Glutamatergic neuron (in vitro differentiated cells): ENCODE measurements around the gene EFNA2. TPM values are rescaled to one million over a fixed set of nuclear protein-coding genes. Genes with fewer than 3 reads are reported as not detected.

Experiments used
- DNase-seq: peaks from one replicate; pipeline ENCODE4 v3.0.0; 2022
- H3K27ac Mint-ChIP-seq: one replicate; pipeline ENCODE4 v1.8.0; 2020; ENCODE audit warnings: mild to moderate bottlenecking, mixed read lengths, inconsistent platforms; ENCODE audit not compliant: unreplicated experiment
- H3K27me3 Mint-ChIP-seq: one replicate; pipeline ENCODE4 v1.8.0; 2020; ENCODE audit warnings: mild to moderate bottlenecking, moderate library complexity, mixed read lengths, inconsistent platforms; ENCODE audit not compliant: unreplicated experiment
- H3K36me3 Mint-ChIP-seq: one replicate; pipeline ENCODE4 v1.8.0; 2020; ENCODE audit warnings: mild to moderate bottlenecking, mixed read lengths, inconsistent platforms; ENCODE audit not compliant: unreplicated experiment
- H3K4me1 Mint-ChIP-seq: one replicate; pipeline ENCODE4 v1.8.0; 2020; ENCODE audit warnings: mild to moderate bottlenecking, low read depth, mixed read lengths, inconsistent platforms; ENCODE audit not compliant: unreplicated experiment
- H3K4me3 Mint-ChIP-seq: one replicate; pipeline ENCODE4 v1.8.0; 2020; ENCODE audit warnings: mild to moderate bottlenecking, mixed read lengths, inconsistent platforms; ENCODE audit not compliant: unreplicated experiment
- H3K9me3 Mint-ChIP-seq: one replicate; pipeline ENCODE4 v1.8.0; 2020; ENCODE audit warnings: mild to moderate bottlenecking, moderate library complexity, mixed read lengths, inconsistent platforms; ENCODE audit not compliant: unreplicated experiment
- CTCF ChIP-seq: fragments of 200-600 bp; sonication (generic); IDR thresholded peaks from one replicate; pipeline ENCODE4 v1.5.0; 2021; ENCODE audit not compliant: partially characterized antibody, unreplicated experiment
- total RNA-seq: library from RNA; stranded (reverse); fragmentation: NEBNext Ultra II Directional; extraction: Animal tissue kit (Norgen Biotek cat#: 25700); gene quantifications from one replicate; pipeline ENCODE4 v1.2.1, GENCODE V29; 2021; ENCODE audit not compliant: unreplicated experiment

The EFNA2 gene
- total RNA-seq, 1 donor from 2014 or later = 61.4 TPM

DNA sequence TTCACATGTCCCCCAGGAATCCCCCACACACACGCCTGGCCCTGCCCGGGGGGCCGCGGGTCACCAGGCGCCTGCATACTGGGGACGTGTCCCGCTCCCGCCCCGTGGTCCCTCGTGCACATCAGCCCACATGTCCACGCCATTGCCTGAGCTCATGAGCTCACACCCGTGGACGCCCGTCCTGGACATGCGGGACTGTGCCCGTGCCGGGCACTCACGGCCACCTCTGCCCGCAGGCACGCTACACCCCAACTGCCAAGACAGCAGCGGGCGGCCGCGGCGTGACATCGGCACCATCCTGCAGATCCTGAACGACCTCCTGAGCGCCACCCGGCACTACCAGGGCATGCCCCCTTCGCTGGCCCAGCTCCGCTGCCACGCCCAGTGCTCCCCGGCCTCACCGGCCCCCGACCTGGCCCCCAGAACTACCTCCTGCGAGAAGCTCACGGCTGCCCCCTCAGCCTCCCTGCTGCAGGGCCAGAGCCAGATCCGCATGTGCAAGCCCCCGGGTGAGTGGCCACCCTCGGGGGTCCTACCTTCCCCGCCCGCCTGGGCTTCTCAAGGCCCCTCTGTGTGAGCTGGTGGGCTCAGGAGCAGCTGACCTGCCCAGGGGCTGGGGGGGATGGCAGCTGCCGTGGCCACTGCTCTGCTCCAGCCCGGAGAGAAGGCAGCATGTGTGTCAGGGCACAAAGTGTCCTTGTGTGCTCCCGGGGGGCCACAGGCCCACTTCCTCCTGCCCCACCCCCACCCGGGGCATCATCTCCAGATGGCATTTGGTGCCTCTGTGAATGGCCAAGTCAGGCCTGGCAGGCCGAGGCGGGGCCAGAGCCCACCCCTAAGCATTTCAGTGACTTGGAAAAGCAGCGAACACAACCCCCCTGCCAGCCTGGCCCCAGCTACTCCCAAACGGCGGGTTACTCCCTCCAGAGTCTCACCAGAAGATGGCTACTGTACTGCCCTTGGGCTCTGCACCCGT is 30.2 kb upstream of the EFNA2 start:
- Mint-ChIP-seq H3K9me3 (peaks cover 28% of the 10 kb centered on the region), H3K27ac (peak overlapping the region; percentile 33), H3K4me3 (no peak overlapping the region), H3K27me3 (peaks cover 18% of the 10 kb centered on the region), H3K4me1 (peaks cover 13% of the 10 kb centered on the region), H3K36me3 (no peaks in the 10 kb centered on the region)
- no peak for TF ChIP-seq CTCF
- DNase-seq = no peak

- no peak for DNase-seq
- peak overlapping the region; percentile 48 for H3K27ac Mint-ChIP-seq
- TF ChIP-seq CTCF = no peak
- H3K36me3 Mint-ChIP-seq = no peaks in the 10 kb centered on the region
- H3K9me3 Mint-ChIP-seq = peaks cover 28% of the 10 kb centered on the region
- H3K27me3 Mint-ChIP-seq = peaks cover 20% of the 10 kb centered on the region
- peaks cover 19% of the 10 kb centered on the region for H3K4me1 Mint-ChIP-seq
- H3K4me3 Mint-ChIP-seq = peak overlapping the region; percentile 57
These were observed 28.8 kb upstream of the EFNA2 start for GRCh38 chr19:1256646-1257474.

DNA sequence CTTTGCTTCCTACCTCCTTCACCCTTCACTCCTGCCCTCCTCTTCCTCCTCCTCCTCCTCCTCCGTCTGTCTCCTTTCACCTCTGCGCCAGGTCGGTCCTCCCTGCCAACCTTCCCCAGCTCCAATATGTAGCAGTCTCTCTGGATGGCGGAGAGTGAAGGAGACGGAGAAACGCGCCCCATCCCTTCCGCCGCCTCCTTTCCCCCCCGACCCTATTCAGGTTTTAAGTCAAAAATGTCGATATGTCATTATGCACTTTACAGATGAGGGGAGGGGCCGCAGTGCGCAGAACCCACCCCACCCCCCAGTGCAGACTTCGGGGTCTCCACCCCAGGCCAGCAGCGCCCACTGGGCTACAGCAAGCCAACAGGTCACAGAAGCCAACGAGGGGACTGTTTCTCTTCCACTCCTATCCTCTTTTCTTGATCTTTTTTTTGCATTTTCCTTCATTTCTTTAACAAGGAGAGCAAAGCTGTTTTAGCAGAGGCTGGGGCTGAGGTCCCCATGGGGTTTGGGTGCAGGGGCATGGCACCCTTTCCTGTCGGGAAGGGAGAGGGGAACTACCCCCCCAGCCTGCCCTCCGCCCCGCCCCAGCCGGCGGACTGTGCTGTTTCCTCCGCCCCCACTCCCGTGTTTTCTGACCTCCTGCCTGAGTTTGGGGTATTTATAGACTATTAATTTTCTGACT is 28.1 kb upstream of the EFNA2 start:
- Mint-ChIP-seq H3K36me3 (no peaks in the 10 kb centered on the region), H3K4me1 (peaks cover 20% of the 10 kb centered on the region), H3K4me3 (peak overlapping the region; percentile 57), H3K9me3 (peaks cover 30% of the 10 kb centered on the region), H3K27ac (peak overlapping the region; percentile 48), H3K27me3 (peaks cover 20% of the 10 kb centered on the region)
- TF ChIP-seq CTCF = no peak
- no peak for DNase-seq

- no peaks in the 10 kb centered on the region for H3K36me3 Mint-ChIP-seq
- no peak overlapping the region for H3K4me3 Mint-ChIP-seq
- TF ChIP-seq CTCF = no peak
- H3K27ac Mint-ChIP-seq = no peak overlapping the region
- H3K4me1 Mint-ChIP-seq = peaks cover 21% of the 10 kb centered on the region
- DNase-seq = no peak
- H3K27me3 Mint-ChIP-seq = peaks cover 20% of the 10 kb centered on the region
- peaks cover 30% of the 10 kb centered on the region for H3K9me3 Mint-ChIP-seq
These were observed 27.5 kb upstream of the EFNA2 start for GRCh38 chr19:1258163-1258492.
